NB4 (cell line): ENCODE data around the gene SCT.

Source experiments
- CTCF ChIP-seq: IDR thresholded peaks from one replicate; pipeline ENCODE4 v1.5.1; 2012; ENCODE audit warnings: low read depth, low read length
- MAX ChIP-seq: IDR thresholded peaks from 2 replicates; pipeline ENCODE4 v1.6.1; 2011; ENCODE audit warnings: low read depth, low read length

GRCh38 chr11:643849-644738 lies 17.1 kb upstream of the SCT start:
- TF ChIP-seq MAX = no peak
- TF ChIP-seq CTCF = no peak
